Memory B cell (primary cell): ENCODE data around the gene AHDC1.

Source experiments
- ATAC-seq: fragments of 150-1000 bp; cut with Tn5 transposase; 2 replicates; pipeline ENCODE4 v1.10.0; 2021; ENCODE audit warnings: low read depth, mild to moderate bottlenecking, moderate library complexity
- DNase-seq, 2 donors: peaks; one replicate each; pipeline ENCODE4 v3.0.0; 2022; ENCODE audit warnings: low spot score in 2 of 2
- H3K27ac Mint-ChIP-seq: one replicate; pipeline ENCODE4 v1.8.0; 2022; ENCODE audit warnings: mild to moderate bottlenecking, moderate library complexity, mixed read lengths
- H3K27me3 Mint-ChIP-seq: one replicate; pipeline ENCODE4 v1.8.0; 2022; ENCODE audit warnings: mixed read lengths
- H3K36me3 Mint-ChIP-seq: one replicate; pipeline ENCODE4 v1.8.0; 2022; ENCODE audit warnings: mild to moderate bottlenecking, mixed read lengths
- H3K4me1 Mint-ChIP-seq: one replicate; pipeline ENCODE4 v1.8.0; 2022; ENCODE audit warnings: mixed read lengths
- H3K4me3 Mint-ChIP-seq: one replicate; pipeline ENCODE4 v1.8.0; 2022; ENCODE audit warnings: mild to moderate bottlenecking, moderate library complexity, mixed read lengths
- H3K9me3 Mint-ChIP-seq: one replicate; pipeline ENCODE4 v1.8.0; 2022; ENCODE audit warnings: mixed read lengths

Gene AHDC1, protein sequence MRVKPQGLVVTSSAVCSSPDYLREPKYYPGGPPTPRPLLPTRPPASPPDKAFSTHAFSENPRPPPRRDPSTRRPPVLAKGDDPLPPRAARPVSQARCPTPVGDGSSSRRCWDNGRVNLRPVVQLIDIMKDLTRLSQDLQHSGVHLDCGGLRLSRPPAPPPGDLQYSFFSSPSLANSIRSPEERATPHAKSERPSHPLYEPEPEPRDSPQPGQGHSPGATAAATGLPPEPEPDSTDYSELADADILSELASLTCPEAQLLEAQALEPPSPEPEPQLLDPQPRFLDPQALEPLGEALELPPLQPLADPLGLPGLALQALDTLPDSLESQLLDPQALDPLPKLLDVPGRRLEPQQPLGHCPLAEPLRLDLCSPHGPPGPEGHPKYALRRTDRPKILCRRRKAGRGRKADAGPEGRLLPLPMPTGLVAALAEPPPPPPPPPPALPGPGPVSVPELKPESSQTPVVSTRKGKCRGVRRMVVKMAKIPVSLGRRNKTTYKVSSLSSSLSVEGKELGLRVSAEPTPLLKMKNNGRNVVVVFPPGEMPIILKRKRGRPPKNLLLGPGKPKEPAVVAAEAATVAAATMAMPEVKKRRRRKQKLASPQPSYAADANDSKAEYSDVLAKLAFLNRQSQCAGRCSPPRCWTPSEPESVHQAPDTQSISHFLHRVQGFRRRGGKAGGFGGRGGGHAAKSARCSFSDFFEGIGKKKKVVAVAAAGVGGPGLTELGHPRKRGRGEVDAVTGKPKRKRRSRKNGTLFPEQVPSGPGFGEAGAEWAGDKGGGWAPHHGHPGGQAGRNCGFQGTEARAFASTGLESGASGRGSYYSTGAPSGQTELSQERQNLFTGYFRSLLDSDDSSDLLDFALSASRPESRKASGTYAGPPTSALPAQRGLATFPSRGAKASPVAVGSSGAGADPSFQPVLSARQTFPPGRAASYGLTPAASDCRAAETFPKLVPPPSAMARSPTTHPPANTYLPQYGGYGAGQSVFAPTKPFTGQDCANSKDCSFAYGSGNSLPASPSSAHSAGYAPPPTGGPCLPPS (N-terminal part only)

DNA sequence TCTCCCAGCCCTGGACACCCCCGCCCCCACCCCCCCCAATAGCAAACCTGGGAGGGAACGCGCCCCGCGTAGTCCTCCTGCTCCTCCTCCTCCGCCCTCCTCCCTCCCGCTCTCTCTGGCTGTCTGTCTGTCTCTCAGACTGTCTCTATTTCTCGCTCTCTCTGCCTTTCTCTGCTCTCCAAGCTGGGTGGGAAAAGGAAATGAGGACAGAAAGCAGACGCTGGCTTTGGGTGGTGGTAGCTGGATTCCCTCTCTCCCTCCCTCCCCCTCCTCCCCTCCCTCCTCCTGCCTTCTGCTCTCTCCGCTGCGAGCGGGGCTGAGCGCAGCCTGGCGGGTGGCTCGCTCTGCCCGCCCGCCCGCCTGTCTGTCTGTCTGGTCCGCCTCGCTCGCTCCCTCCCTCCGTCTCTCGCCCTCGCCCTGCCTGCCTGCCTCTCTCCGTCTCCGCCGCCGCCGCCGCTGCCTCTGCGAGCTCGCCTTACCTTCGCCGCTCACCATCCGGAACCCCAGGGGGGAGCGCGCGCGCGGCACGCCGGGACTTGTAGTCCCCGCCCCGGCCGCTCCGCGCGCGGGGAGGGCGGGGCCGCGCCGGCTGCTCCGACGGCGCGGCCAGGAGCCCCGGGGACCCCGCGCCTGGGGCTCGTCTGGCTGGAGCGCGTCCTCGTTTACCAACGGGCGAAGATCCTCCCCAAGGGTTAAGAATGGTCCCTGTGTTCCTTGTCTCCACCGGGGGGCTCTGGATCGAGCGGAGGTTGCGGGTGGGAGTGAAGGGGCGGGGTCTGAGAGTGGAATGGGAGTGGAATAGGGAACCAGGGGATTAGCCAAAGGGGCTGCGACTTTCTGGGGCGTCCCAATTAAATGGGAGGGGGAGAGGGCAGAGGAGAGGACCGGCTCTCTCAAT is at the start of gene AHDC1:
Gene AHDC1 (minus strand): TSS at position 464 of the 898 bp plus-strand sequence. CDS start 52,029 bp downstream, outside the sequence.
- ATAC-seq (peak; percentile 85), DNase-seq (peak; percentile 84)
- Mint-ChIP-seq H3K27ac (peak within 1 kb of the TSS; percentile 94), H3K4me1 (peaks cover 29% of the 10 kb centered on the region), H3K4me3 (peak within 1 kb of the TSS; percentile 94), H3K27me3 (no peaks in the 10 kb centered on the region), H3K36me3 (no peaks in the 10 kb centered on the region), H3K9me3 (no peaks in the 10 kb centered on the region)

DNA sequence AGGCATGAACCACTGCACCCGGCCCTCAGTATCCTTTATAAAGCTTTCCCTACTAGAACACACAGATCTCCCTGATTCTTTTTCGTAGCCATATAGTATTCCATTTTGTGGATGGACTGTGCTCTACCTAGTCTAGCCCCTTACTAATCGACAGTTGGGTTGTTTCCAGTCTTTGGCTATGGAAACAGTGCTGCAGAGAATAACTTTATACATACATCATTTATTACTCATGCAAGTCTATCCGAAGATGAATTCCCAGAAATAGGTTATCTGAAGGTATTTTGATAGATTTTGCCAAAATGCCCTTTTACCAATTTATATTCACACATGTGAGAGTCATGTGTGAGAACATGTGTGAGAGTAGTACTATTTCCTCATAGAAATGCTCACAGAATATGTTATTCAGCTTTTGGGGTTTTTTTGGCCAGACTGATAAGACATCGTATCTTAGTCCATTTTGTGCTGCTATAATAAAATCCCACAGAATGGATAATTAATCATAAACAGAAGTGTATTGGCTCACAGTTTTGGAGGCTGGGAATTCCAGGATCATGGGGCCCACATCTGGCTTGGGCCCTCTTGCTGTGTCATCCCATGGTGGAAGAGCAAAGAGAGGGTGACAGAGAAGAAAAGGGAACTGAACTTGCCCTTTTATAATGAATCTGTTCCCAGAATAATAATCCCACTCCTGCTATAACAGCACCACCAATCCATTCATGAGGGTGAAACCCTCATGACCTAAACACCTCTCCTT is 48.3 kb upstream of the AHDC1 start:
- ATAC-seq, result no peak
- Mint-ChIP-seq H3K27me3 (no peaks in the 10 kb centered on the region), H3K27ac (no peak overlapping the region)

DNA sequence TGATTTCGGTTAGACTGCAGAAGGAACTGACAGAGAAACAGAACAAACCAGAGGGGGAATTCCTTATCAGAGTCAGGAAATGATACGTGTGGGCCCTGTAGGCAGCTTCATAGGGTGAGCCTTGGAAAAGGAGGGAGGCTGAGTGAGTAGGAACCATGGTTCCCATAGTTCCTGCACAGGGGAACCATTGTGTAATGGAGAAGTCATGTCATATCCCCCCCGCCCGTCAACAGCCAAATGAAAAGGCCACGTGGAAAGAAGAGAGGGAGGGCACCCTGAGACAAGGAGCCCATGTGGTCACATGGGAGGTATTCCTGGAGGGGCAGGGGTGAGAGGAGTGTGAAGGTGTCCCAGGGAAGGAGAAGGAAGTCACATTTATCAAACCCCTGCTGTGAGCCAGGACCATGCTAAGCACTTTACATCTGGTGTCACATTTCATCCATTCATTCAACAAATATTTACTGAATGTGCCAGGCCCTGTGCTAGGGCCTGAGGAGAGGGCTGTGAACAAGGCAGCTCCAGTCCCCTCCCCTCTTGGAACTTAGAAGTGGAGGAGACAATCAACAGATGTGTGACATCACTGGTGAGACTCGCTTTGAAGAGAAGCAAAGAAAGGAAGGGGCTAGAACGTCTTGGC is 46.7 kb upstream of the AHDC1 start:
- H3K4me3 Mint-ChIP-seq, result no peak overlapping the region
- no peak for ATAC-seq

More for the DNA sequence above, 48.3 kb upstream of the AHDC1 start:
- no peak for DNase-seq
- Mint-ChIP-seq H3K4me3 (no peak overlapping the region), H3K36me3 (no peaks in the 10 kb centered on the region), H3K9me3 (no peaks in the 10 kb centered on the region), H3K4me1 (peaks cover 12% of the 10 kb centered on the region)

DNA sequence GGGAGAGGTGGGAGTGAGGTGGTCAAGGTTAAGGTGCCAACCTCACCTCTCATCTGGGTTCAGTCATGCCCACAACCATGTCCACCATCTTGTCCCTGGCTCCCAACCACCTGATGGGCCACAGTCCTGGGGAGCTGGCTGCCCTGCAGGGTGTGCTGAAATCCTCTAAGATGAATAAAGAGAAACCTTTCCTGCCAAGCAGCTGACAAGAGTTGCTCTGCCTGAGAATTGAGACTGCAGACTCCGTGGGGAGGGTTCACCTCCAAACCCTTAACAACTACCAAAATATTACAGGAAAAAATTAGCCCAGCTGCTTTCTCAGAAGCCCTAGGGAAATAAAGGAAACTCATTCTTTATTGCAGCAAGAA is 46.2 kb upstream of the AHDC1 start:
- H3K9me3 Mint-ChIP-seq, result no peaks in the 10 kb centered on the region
- peaks cover 9% of the 10 kb centered on the region for H3K4me1 Mint-ChIP-seq
- ATAC-seq, result no peak
- no peak overlapping the region for H3K4me3 Mint-ChIP-seq
- no peaks in the 10 kb centered on the region for H3K27me3 Mint-ChIP-seq
- no peaks in the 10 kb centered on the region for H3K36me3 Mint-ChIP-seq
- H3K27ac Mint-ChIP-seq, result no peak overlapping the region
- DNase-seq, result no peak

More for the DNA sequence above, 46.7 kb upstream of the AHDC1 start:
- Mint-ChIP-seq H3K27me3 (no peaks in the 10 kb centered on the region), H3K36me3 (no peaks in the 10 kb centered on the region), H3K27ac (no peak overlapping the region), H3K4me1 (peaks cover 12% of the 10 kb centered on the region), H3K9me3 (no peaks in the 10 kb centered on the region)
- no peak for DNase-seq

DNA sequence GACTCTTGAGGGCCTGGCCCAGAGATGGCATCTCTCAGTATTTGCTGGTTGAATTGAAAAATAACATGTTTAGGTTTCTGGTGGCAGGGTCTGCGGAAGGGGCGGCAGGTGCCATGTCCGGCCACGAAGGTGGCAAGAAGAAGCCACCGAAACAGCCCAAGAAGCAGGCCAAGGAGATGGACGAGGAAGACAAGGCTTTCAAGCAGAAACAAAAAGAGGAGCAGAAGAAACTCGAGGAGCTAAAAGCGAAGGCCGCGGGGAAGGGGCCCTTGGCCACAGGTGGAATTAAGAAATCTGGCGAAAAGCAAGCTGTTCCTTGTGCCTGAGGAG is 45.3 kb upstream of the AHDC1 start:
- Mint-ChIP-seq H3K4me1 (peaks cover 6% of the 10 kb centered on the region), H3K27ac (no peak overlapping the region), H3K27me3 (no peaks in the 10 kb centered on the region), H3K9me3 (no peaks in the 10 kb centered on the region), H3K4me3 (no peak overlapping the region), H3K36me3 (no peaks in the 10 kb centered on the region)
- DNase-seq, result no peak
- ATAC-seq, result no peak

DNA sequence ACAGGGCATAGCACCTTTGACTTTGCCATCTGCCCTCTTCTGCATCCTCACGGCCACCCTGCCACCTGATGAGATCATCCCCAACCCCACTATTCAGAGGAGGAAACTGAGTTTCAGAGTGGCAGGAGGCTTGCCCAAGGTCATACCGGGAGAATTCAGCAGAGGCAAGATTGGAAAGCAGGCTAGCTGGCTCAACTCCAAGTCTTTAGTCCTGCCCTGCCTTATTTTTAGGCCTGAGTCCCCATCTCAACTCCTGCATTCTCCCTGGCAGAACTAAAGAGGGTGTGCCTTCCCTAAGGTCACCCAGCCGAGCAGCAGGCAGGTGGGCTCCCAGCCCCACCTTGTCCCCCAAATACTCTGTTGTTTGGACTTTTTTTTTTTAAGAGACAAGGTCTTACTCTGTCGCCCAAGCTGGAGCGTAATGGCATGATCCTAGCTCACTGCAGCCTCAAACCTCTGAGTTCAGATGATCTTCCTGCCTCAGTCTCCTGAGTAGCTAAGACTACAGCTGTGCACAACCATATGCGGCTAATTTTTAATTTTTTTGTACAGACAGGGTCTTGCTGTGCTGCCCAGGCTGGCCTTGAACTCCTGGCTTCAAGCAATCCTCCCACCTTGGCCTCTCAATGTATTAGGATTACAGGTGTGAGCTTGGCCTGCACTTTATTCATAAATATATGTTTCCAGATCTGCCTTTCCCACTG is 44.8 kb upstream of the AHDC1 start:
- no peaks in the 10 kb centered on the region for H3K9me3 Mint-ChIP-seq
- no peaks in the 10 kb centered on the region for H3K27me3 Mint-ChIP-seq
- no peak overlapping the region for H3K4me3 Mint-ChIP-seq
- ATAC-seq, result no peak
- no peak overlapping the region for H3K27ac Mint-ChIP-seq
- peaks cover 7% of the 10 kb centered on the region for H3K4me1 Mint-ChIP-seq
- no peak for DNase-seq
- no peaks in the 10 kb centered on the region for H3K36me3 Mint-ChIP-seq

DNA sequence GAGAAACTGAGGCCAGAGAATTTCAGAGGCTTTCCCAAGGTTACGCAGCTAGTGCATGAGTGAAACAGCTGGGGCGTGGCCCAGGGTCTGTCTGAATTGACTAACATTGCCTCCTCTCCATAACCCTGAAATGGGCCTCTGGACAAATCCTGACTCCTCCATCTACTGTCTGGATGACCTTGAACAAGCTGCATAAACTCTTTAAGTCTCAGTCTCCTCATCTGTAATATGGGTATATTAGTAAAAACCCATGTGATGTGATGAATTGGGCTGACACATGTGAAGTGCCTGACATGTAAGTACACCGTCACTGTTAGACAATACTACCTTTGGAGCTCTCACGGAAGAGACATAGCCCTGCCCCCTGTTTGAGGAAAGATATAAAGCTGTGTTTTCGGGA is 43.4 kb upstream of the AHDC1 start:
- DNase-seq (no peak), ATAC-seq (no peak)
- Mint-ChIP-seq H3K27me3 (no peaks in the 10 kb centered on the region), H3K9me3 (no peaks in the 10 kb centered on the region), H3K27ac (no peak overlapping the region), H3K36me3 (no peaks in the 10 kb centered on the region), H3K4me1 (peaks cover 11% of the 10 kb centered on the region), H3K4me3 (no peak overlapping the region)

DNA sequence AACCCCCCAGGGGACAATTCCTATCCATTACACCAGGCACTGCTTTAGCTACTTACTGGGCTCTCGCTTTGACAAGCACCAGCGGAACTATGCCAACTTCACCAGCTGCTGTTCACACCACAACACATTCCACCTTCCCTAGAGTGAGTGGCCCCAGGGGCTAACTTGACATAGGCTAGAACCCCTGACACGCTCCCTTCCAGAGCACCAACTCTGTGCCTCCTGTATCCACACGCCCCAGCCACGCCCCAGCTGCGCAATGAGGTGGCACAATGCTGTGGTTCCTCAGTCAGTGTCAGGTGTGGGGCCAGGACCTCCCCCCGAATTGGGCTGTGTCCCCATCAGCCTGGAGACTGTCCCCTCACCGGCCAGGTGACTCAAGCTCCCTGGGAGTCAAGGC is 42.7 kb upstream of the AHDC1 start:
- H3K27me3 Mint-ChIP-seq, result no peaks in the 10 kb centered on the region
- H3K4me3 Mint-ChIP-seq, result no peak overlapping the region
- H3K9me3 Mint-ChIP-seq, result no peaks in the 10 kb centered on the region
- no peak for ATAC-seq
- H3K36me3 Mint-ChIP-seq, result no peaks in the 10 kb centered on the region
- no peak for DNase-seq
- no peak overlapping the region for H3K27ac Mint-ChIP-seq
- H3K4me1 Mint-ChIP-seq, result peaks cover 11% of the 10 kb centered on the region

DNA sequence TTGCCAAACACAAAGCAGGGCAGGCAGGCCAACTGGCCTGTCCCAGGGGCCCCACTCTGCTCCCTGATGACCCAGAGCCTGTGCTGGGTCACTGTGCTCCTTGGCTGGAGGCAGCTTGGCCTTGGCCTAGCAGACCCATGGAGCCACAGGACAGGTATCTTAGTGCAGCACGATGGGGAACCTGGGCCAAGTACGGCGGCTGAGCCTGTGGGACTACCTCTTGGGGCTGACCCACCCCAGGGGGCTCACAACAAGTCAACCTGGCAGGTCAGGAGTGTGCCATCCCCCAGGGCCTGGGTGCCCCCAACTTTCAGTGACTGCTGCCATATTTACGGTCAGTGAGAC is 41.1 kb upstream of the AHDC1 start:
- no peak for ATAC-seq
- DNase-seq, result no peak
- Mint-ChIP-seq H3K4me3 (no peak overlapping the region), H3K36me3 (no peaks in the 10 kb centered on the region), H3K4me1 (peaks cover 7% of the 10 kb centered on the region), H3K27ac (no peak overlapping the region), H3K9me3 (no peaks in the 10 kb centered on the region), H3K27me3 (no peaks in the 10 kb centered on the region)

DNA sequence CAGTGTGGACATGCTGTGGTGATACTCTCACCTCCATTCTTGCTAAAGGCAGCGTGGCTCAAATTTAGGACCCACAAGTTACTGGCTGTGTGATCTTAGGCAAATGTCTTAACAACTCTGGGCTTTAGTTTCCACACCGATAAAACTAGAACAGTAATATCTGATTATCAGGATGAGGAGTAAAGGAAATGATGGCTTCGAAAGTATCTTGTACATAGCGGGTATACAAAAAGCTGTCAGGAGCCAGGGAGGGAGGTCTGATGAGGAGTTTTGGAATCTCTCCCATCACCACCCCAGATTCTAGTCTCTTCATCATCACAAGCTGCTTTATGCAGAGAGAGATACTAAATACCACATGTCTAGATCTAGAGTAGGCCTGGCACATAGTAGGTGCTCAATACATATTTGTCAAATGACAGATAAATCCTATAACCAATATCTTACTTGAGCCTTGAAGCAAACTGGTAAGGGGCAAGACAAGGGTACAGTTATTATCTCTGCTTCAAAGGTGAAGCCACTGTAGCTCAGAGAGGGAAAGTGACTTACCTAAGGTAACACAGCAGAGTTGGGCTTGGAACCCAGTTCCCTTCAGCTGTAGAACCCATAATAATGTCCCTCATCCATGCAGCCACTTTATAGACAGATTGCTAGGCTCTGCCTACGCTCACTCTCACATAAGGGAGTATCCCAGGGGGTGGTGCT is 40.6 kb upstream of the AHDC1 start:
- no peaks in the 10 kb centered on the region for H3K27me3 Mint-ChIP-seq
- peaks cover 5% of the 10 kb centered on the region for H3K4me1 Mint-ChIP-seq
- ATAC-seq, result no peak
- H3K9me3 Mint-ChIP-seq, result no peaks in the 10 kb centered on the region
- H3K27ac Mint-ChIP-seq, result no peak overlapping the region
- no peak for DNase-seq
- no peaks in the 10 kb centered on the region for H3K36me3 Mint-ChIP-seq
- no peak overlapping the region for H3K4me3 Mint-ChIP-seq

DNA sequence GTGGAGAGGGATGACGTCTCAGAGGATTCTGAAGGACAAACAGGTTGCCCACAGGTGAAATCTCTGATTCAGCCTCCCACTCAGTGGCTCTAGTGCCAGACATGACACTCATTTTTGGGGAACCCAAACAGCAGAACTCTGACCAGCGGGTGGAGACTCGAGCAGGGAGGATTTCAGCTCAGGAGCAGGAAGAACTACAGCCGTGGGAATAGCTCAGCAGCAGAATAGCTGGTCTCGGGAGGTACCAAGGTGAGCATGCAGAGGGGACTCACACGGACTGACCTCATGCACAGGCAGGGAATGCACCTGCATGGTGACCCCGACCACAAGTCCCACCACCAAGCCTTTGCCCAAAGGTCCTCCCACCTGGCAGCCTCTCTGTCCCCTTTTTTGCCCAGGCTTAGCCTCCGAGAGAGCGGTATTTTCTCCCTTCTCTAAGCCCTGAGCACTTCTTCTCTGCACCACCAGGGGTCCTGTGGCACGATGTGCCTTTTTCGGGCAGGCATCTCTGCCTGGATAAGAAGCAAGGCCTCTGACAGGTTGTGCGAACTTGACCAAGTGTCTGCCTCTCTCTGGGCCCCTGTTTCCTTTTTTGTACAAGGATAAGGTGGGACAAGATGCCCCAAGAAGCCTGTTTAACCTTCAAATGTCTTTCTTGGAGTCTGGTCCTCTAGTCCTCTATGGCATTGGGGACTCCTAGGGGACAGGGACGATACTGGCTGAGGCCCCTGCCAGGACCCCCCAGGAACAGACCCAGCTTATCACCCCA is 39.8 kb upstream of the AHDC1 start:
- DNase-seq, result peak; percentile 65 to 68

More for the DNA sequence above, 39.8 kb upstream of the AHDC1 start:
- Mint-ChIP-seq H3K27ac (no peak overlapping the region), H3K4me3 (no peak overlapping the region), H3K27me3 (no peaks in the 10 kb centered on the region), H3K4me1 (peaks cover 5% of the 10 kb centered on the region), H3K36me3 (no peaks in the 10 kb centered on the region), H3K9me3 (no peaks in the 10 kb centered on the region)
- ATAC-seq, result peak; percentile 100
